ENCODE data around the gene GARIN5A. TPM values are rescaled to one million over a fixed set of nuclear protein-coding genes. Genes with fewer than 3 reads are reported as not detected.

Gene GARIN5A
- total RNA-seq, 1 donor from 2014 or later, result not detected

- DNase-seq (ENCODE audit: low read depth, low spot score), result no peak
Measured at GRCh38 chr19:50508843-50509190, 32.2 kb upstream of the GARIN5A start.

GRCh38 chr19:50507376-50507775, 30.7 kb upstream of the GARIN5A start:
- DNase-seq (ENCODE audit: low read depth, low spot score), result no peak

GRCh38 chr19:50506700-50507099, 30.1 kb upstream of the GARIN5A start:
- DNase-seq (ENCODE audit: low read depth, low spot score), result no peak

GRCh38 chr19:50505856-50506611, 29.4 kb upstream of the GARIN5A start:
- no peak for DNase-seq (ENCODE audit: low read depth, low spot score)

- DNase-seq (ENCODE audit: low read depth, low spot score), result no peak
Measured at GRCh38 chr19:50501568-50502475, 25.2 kb upstream of the GARIN5A start.

GRCh38 chr19:50501186-50501567, 24.5 kb upstream of the GARIN5A start:
- DNase-seq (ENCODE audit: low read depth, low spot score), result no peak

- no peak for DNase-seq (ENCODE audit: low read depth, low spot score)
Measured at GRCh38 chr19:50500753-50501151, 24.1 kb upstream of the GARIN5A start.

- DNase-seq (ENCODE audit: low read depth, low spot score), result no peak
Measured at GRCh38 chr19:50500060-50500752, 23.6 kb upstream of the GARIN5A start.

GRCh38 chr19:50498219-50499056, 21.8 kb upstream of the GARIN5A start:
- DNase-seq (ENCODE audit: low read depth, low spot score), result no peak

GRCh38 chr19:50497022-50497405, 20.4 kb upstream of the GARIN5A start:
- DNase-seq (ENCODE audit: low read depth, low spot score), result no peak

- DNase-seq (ENCODE audit: low read depth, low spot score), result no peak
Measured at GRCh38 chr19:50496189-50497021, 19.8 kb upstream of the GARIN5A start.

GRCh38 chr19:50495020-50495531, 18.4 kb upstream of the GARIN5A start:
- DNase-seq (ENCODE audit: low read depth, low spot score), result no peak

GRCh38 chr19:50494186-50495019, 17.8 kb upstream of the GARIN5A start:
- no peak for DNase-seq (ENCODE audit: low read depth, low spot score)

- no peak for DNase-seq (ENCODE audit: low read depth, low spot score)
Measured at GRCh38 chr19:50493171-50493570, 16.5 kb upstream of the GARIN5A start.

GRCh38 chr19:50492303-50493052, 15.8 kb upstream of the GARIN5A start:
- no peak for DNase-seq (ENCODE audit: low read depth, low spot score)

- DNase-seq (ENCODE audit: low read depth, low spot score), result no peak
Measured at GRCh38 chr19:50490991-50491472, 14.4 kb upstream of the GARIN5A start.

GRCh38 chr19:50490411-50490811, 13.8 kb upstream of the GARIN5A start:
- no peak for DNase-seq (ENCODE audit: low read depth, low spot score)

- DNase-seq (ENCODE audit: low read depth, low spot score), result no peak
Measured at GRCh38 chr19:50489461-50490011, 12.9 kb upstream of the GARIN5A start.

All from pulmonary artery endothelial cell (primary cell).